Measurements from ENCODE around the gene MBD3. TPM values are rescaled to one million over a fixed set of nuclear protein-coding genes. Genes with fewer than 3 reads are reported as not detected.

The MBD3 gene
- total and polyA plus RNA-seq, 2 experiments from 2014 or later: 27.6 to 118 TPM

DNA sequence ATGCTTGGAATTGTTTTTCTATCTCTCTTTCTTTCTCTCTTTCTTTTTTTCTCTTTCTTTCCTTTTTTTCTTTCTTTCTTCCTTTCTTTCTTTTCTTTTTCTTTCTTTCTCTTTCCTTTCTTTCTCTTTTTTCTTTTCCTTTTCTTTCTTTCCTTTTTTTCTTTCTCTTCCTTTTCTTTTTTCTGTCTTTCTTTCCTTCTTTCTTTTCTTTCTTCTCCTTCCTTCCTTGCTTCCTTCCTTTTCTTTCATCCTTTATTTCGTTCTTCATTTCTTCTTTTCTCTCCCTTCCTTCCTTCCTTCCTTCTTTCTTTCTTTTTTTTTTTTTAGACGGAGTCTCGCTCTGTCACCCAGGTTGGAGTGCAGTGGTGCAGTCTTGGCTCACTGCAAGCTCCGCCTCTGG, 22.7 kb downstream of the MBD3 start:
- Histone ChIP-seq H3K4me3 (no peak overlapping the region), H3K4me2 (peak overlapping the region; percentile 12; the same call in 1 of the 2 replicates), H3K9me2 (ENCODE audit: insufficient read depth) (no peaks in the 10 kb centered on the region), H2AFZ (no peak overlapping the region), H4K20me1 (replicated peaks; ENCODE audit: insufficient read depth) (peaks cover 12% of the 10 kb centered on the region; the same call in 1 of the 2 replicates), H3K36me3 (ENCODE audit: insufficient read depth) (no peaks in the 10 kb centered on the region), H3K4me1 (ENCODE audit: insufficient read depth) (no peaks in the 10 kb centered on the region; the same call in 1 of the 2 replicates), H3F3A (replicated peaks; ENCODE audit: low read depth) (no peaks in the 10 kb centered on the region; the same call in 1 of the 2 replicates), H3K27me3 (ENCODE audit: insufficient read depth) (peaks cover 25% of the 10 kb centered on the region), H3K79me2 (replicated peaks; ENCODE audit: insufficient read depth) (peaks cover 17% of the 10 kb centered on the region), H3K27ac (ENCODE audit: low read depth) (no peak overlapping the region)
- H3K9me3 Mint-ChIP-seq: peaks cover 9% of the 10 kb centered on the region
- H3K4me1 Mint-ChIP-seq: peaks cover 8% of the 10 kb centered on the region
- TF ChIP-seq POLR2AphosphoS5 (IDR thresholded peaks at IDR 0.05; ENCODE audit: low read depth): no peak
- no peak for TF ChIP-seq ETS1 (IDR thresholded peaks at IDR 0.05)
- no peak for TF ChIP-seq NANOG (IDR thresholded peaks at IDR 0.05; ENCODE audit: borderline replicate concordance)
- no peak for DNase-seq (ENCODE audit: low spot score)
- peak overlapping the region; percentile 52; the same call in 1 of the 3 replicates for H3K4me3 Mint-ChIP-seq
- H3K27ac Mint-ChIP-seq: no peak overlapping the region
- ATAC-seq: no peak
- peaks cover 48% of the 10 kb centered on the region for H3K27me3 Mint-ChIP-seq (ENCODE audit: insufficient read depth, low read depth, poor library complexity)
- peaks cover 8% of the 10 kb centered on the region for H3K36me3 Mint-ChIP-seq (ENCODE audit: low read depth)

DNA sequence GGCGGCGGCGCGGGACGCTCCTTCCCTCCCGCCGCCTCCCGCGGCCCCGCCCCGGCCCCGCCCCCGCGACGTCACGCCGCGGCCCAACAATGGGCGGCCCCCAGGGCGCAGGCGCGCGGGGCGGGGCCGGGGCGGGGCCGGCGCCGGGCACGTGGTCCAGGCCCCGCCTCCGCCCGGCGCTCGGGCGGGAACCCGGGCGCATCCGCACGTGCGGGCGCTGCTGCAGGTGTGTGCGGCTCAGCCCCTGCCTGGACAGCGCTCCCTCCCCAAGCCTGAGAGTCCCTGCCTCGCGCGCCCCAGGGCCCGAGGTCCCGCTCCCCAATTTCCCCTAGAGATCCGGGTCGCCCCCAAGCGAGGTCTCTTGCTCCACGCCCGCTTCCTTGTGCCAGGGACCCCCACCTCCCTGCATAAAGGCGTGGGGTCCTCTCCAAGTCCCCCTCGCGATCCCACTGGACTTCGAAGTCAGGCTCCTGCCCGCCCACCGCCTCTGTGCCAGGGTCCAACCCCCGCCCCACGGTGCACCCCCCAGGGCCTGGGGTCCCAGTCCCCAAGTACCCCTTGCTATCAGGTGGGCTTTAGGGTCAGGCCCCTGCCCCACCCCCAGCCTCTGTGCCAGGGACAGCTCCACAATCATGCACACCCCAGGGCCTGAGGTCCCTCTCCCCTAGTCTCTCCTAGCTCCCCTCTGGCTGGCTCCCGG, 24.2 kb downstream of the MBD3 start, which contains the start of gene MEX3D:
Gene MEX3D, minus strand, starts transcription at position 6 of the 700 bp plus-strand sequence. CDS start 267 bp downstream, outside the sequence.
- Histone ChIP-seq H4K20me1 (replicated peaks; ENCODE audit: insufficient read depth) (peaks cover 18% of the 10 kb centered on the region; the same call in 1 of the 2 replicates), H3K9me2 (ENCODE audit: insufficient read depth) (no peaks in the 10 kb centered on the region), H3K4me2 (peak within 1 kb of the TSS; percentile 90), H3K4me3 (peak within 1 kb of the TSS; percentile 89), H3K36me3 (ENCODE audit: insufficient read depth) (no peaks in the 10 kb centered on the region), H2AFZ (no peak within 1 kb of the TSS), H3K79me2 (replicated peaks; ENCODE audit: insufficient read depth) (peaks cover 32% of the 10 kb centered on the region), H3K4me1 (ENCODE audit: insufficient read depth) (no peaks in the 10 kb centered on the region; the same call in 1 of the 2 replicates), H3K27ac (ENCODE audit: low read depth) (no peak within 1 kb of the TSS), H3K27me3 (ENCODE audit: insufficient read depth) (peaks cover 25% of the 10 kb centered on the region), H3F3A (replicated peaks; ENCODE audit: low read depth) (no peaks in the 10 kb centered on the region; the same call in 1 of the 2 replicates)
- peaks cover 42% of the 10 kb centered on the region for H3K27me3 Mint-ChIP-seq (ENCODE audit: insufficient read depth, low read depth, poor library complexity)
- ATAC-seq (peak; percentile 28), DNase-seq (ENCODE audit: low spot score) (peak; percentile 83)
- TF ChIP-seq POLR2AphosphoS5 (IDR thresholded peaks at IDR 0.05; ENCODE audit: low read depth): peak; percentile 38; the same call in 1 of the 2 replicates
- TF ChIP-seq EZH2 (IDR thresholded peaks at IDR 0.05; ENCODE audit: low read depth, unreplicated experiment): no peak
- H3K4me3 Mint-ChIP-seq: peak within 1 kb of the TSS; percentile 73
- peaks cover 19% of the 10 kb centered on the region for H3K36me3 Mint-ChIP-seq (ENCODE audit: low read depth)
- no peak within 1 kb of the TSS for H3K27ac Mint-ChIP-seq
- H3K9me3 Mint-ChIP-seq: peaks cover 9% of the 10 kb centered on the region
- peaks cover 8% of the 10 kb centered on the region for H3K4me1 Mint-ChIP-seq

- Histone ChIP-seq H3K79me2 (replicated peaks; ENCODE audit: insufficient read depth) (peaks cover 38% of the 10 kb centered on the region), H3K4me3 (no peak overlapping the region)
- ATAC-seq: no peak
Measured at GRCh38 chr19:1567848-1568227, 24.8 kb downstream of the MBD3 start.

More at GRCh38 chr19:1567848-1568227, 24.8 kb downstream of the MBD3 start:
- TF ChIP-seq POLR2AphosphoS5 (IDR thresholded peaks at IDR 0.05; ENCODE audit: low read depth): no peak
- peaks cover 8% of the 10 kb centered on the region for H3K4me1 Mint-ChIP-seq
- H4K20me1 ChIP-seq (replicated peaks; ENCODE audit: insufficient read depth): peaks cover 23% of the 10 kb centered on the region; the same call in 1 of the 2 replicates
- H3K4me1 ChIP-seq (ENCODE audit: insufficient read depth): no peaks in the 10 kb centered on the region; the same call in 1 of the 2 replicates
- H2AFZ ChIP-seq: no peak overlapping the region
- H3K9me3 Mint-ChIP-seq: peaks cover 9% of the 10 kb centered on the region
- H3K27me3 ChIP-seq (ENCODE audit: insufficient read depth): peaks cover 25% of the 10 kb centered on the region
- H3K27ac ChIP-seq (ENCODE audit: low read depth): no peak overlapping the region
- H3K27ac Mint-ChIP-seq: no peak overlapping the region
- no peak overlapping the region for H3K4me2 ChIP-seq
- H3K4me3 Mint-ChIP-seq: no peak overlapping the region
- DNase-seq (ENCODE audit: low spot score): no peak
- H3F3A ChIP-seq (replicated peaks; ENCODE audit: low read depth): no peaks in the 10 kb centered on the region; the same call in 1 of the 2 replicates
- H3K27me3 Mint-ChIP-seq (ENCODE audit: insufficient read depth, low read depth, poor library complexity): peaks cover 38% of the 10 kb centered on the region
- H3K9me2 ChIP-seq (ENCODE audit: insufficient read depth): no peaks in the 10 kb centered on the region
- no peaks in the 10 kb centered on the region for H3K36me3 ChIP-seq (ENCODE audit: insufficient read depth)
- H3K36me3 Mint-ChIP-seq (ENCODE audit: low read depth): peaks cover 25% of the 10 kb centered on the region
